SH-SY5Y (cell line): Measurements from ENCODE around the gene PER1.

ENCODE experiments used
- GATA2 ChIP-seq: IDR thresholded peaks from 2 replicates; pipeline ENCODE4 v1.6.1; 2011; ENCODE audit warnings: mild to moderate bottlenecking, low read depth, low read length
- GATA3 ChIP-seq: IDR thresholded peaks from 2 replicates; pipeline ENCODE4 v1.6.1; 2011; ENCODE audit warnings: low read depth, mild to moderate bottlenecking, low read length, moderate library complexity

PER1 gene

GRCh38 chr17:8101721-8102120 lies 50.5 kb downstream of the PER1 start:
- no peak for TF ChIP-seq GATA2
- no peak for TF ChIP-seq GATA3

GRCh38 chr17:8100763-8101162 lies 51.4 kb downstream of the PER1 start:
- TF ChIP-seq GATA3, result no peak
- no peak for TF ChIP-seq GATA2

GRCh38 chr17:8100111-8100510 lies 52.1 kb downstream of the PER1 start:
- TF ChIP-seq GATA2 (no peak), GATA3 (no peak)

- no peak for TF ChIP-seq GATA3
- no peak for TF ChIP-seq GATA2
Measured at GRCh38 chr17:8096541-8096940, 55.7 kb downstream of the PER1 start.

GRCh38 chr17:8095361-8095760 lies 56.8 kb downstream of the PER1 start:
- TF ChIP-seq GATA3 (no peak), GATA2 (no peak)

GRCh38 chr17:8091033-8091687 lies 61.0 kb downstream of the PER1 start:
- TF ChIP-seq GATA2 (no peak), GATA3 (no peak)
